HepG2 (cell line): ENCODE measurements around the gene BRMS1. TPM values are rescaled to one million over a fixed set of nuclear protein-coding genes. Genes with fewer than 3 reads are reported as not detected.

Source experiments
- ESRRA ChIP-seq: sonication (generic); formaldehyde crosslinking; IDR thresholded peaks from 2 replicates; pipeline ENCODE4 v1.5.1; 2020; ENCODE audit warnings: mild to moderate bottlenecking, low read depth, missing genetic modification reagents
- ETV6 ChIP-seq: sonication (generic); formaldehyde crosslinking; conservative IDR thresholded peaks from 2 replicates; pipeline ENCODE4 v1.4.0; 2020; ENCODE audit warnings: missing genetic modification reagents
- GTF2F1 ChIP-seq: fragments of 150-350 bp; IDR thresholded peaks from 2 replicates; pipeline ENCODE4 v1.6.1; 2014; ENCODE audit warnings: low read length
- HNRNPH1 ChIP-seq: fragments of 200-400 bp; formaldehyde crosslinking; optimal IDR thresholded peaks from 2 replicates; pipeline ENCODE3; 2017; ENCODE audit warnings: mild to moderate bottlenecking, low read depth, low read length
- HOXA3 ChIP-seq: sonication (generic); formaldehyde crosslinking; IDR thresholded peaks from 2 replicates; pipeline ENCODE4 v1.5.0; 2020; ENCODE audit warnings: missing genetic modification reagents
- JDP2 ChIP-seq: sonication (generic); formaldehyde crosslinking; IDR thresholded peaks from 2 replicates; pipeline ENCODE4 v1.8.1; 2022; ENCODE audit warnings: missing genetic modification reagents, borderline replicate concordance
- MAFF ChIP-seq: IDR thresholded peaks from 2 replicates; pipeline ENCODE4 v1.6.1; 2011; ENCODE audit warnings: low read depth, low read length, improper control_type of control experiment
- MZF1 ChIP-seq: sonication (generic); formaldehyde crosslinking; IDR thresholded peaks from 2 replicates; pipeline ENCODE4 v1.8.1; 2023; ENCODE audit warnings: mild to moderate bottlenecking, missing genetic modification reagents, borderline replicate concordance
- PHF8 ChIP-seq: sonication (generic); formaldehyde crosslinking; IDR thresholded peaks from 2 replicates; pipeline ENCODE4 v1.5.0; 2020; ENCODE audit warnings: missing genetic modification reagents
- ZFP36L1 ChIP-seq: sonication (generic); formaldehyde crosslinking; IDR thresholded peaks from 2 replicates; pipeline ENCODE4 v1.8.0; 2022; ENCODE audit warnings: mild to moderate bottlenecking, missing genetic modification reagents, moderate library complexity
- ZNF101 ChIP-seq: sonication (generic); formaldehyde crosslinking; IDR thresholded peaks from 2 replicates; pipeline ENCODE4 v1.4.0; 2020; ENCODE audit warnings: mild to moderate bottlenecking, low read depth, missing genetic modification reagents, borderline replicate concordance
- ZNF138 ChIP-seq: sonication (generic); formaldehyde crosslinking; IDR thresholded peaks from 2 replicates; pipeline ENCODE4 v1.5.0; 2020; ENCODE audit warnings: mild to moderate bottlenecking, low read depth, missing genetic modification reagents
- ZNF232 ChIP-seq: sonication (generic); formaldehyde crosslinking; IDR thresholded peaks from 2 replicates; pipeline ENCODE4 v1.4.0; 2020; ENCODE audit warnings: missing genetic modification reagents, borderline replicate concordance
- ZNF331 ChIP-seq: sonication (generic); formaldehyde crosslinking; IDR thresholded peaks from 2 replicates; pipeline ENCODE4 v1.4.0; 2020; ENCODE audit warnings: missing genetic modification reagents
- ZNF460 ChIP-seq: sonication (generic); formaldehyde crosslinking; IDR thresholded peaks from 2 replicates; pipeline ENCODE4 v1.5.1; 2020; ENCODE audit warnings: missing genetic modification reagents, mild to moderate bottlenecking, borderline replicate concordance
- ZNF543 ChIP-seq: sonication (generic); formaldehyde crosslinking; IDR thresholded peaks from 2 replicates; pipeline ENCODE4 v1.4.0; 2020; ENCODE audit warnings: mild to moderate bottlenecking, missing genetic modification reagents
- ZNF558 ChIP-seq: sonication (generic); formaldehyde crosslinking; IDR thresholded peaks from 2 replicates; pipeline ENCODE4 v1.9.0; 2022; ENCODE audit warnings: mild to moderate bottlenecking, missing genetic modification reagents, borderline replicate concordance
- ZNF605 ChIP-seq: sonication (generic); formaldehyde crosslinking; IDR thresholded peaks from 2 replicates; pipeline ENCODE4 v1.8.0; 2022; ENCODE audit warnings: mild to moderate bottlenecking, missing genetic modification reagents
- ZSCAN25 ChIP-seq: sonication (generic); formaldehyde crosslinking; IDR thresholded peaks from 2 replicates; pipeline ENCODE4 v1.8.0; 2022; ENCODE audit warnings: mild to moderate bottlenecking, missing genetic modification reagents
- polyA plus RNA-seq, 8 experiments: library from polyadenylated mRNA; depleted of rRNA in 3 of 8; stranded (reverse) in 7 of 8; unstranded in 1 of 8; fragments of >200 nt; fragmentation: Illumina TruSeq in 4 of 8; extraction: Trizol in 4 of 8; gene quantifications; 2 replicates each; pipeline versions ENCODE4 v1.2.1 to v1.2.3, GENCODE V29; 2011 to 2016; ENCODE audit warnings: low read depth in 4 of 8, missing spikeins in 1 of 8, mixed read lengths in 1 of 8; ENCODE audit not compliant: insufficient read depth in 1 of 8
- total RNA-seq, 5 experiments: library from RNA; depleted of rRNA; stranded (reverse); fragments of >200 nt; fragmentation: Illumina TruSeq; extraction: Trizol; gene quantifications; 2 replicates each; pipeline ENCODE4 v1.2.3, GENCODE V29; 2016; ENCODE audit warnings: low read depth in 1 of 5
- TF ChIP-seq, protein P1 (sequence below): sonication (generic); formaldehyde crosslinking; conservative IDR thresholded peaks from 2 replicates; pipeline ENCODE4 v1.4.0; 2020; ENCODE audit warnings: missing genetic modification reagents
- TF ChIP-seq, protein P2 (sequence below): sonication (generic); formaldehyde crosslinking; IDR thresholded peaks from 2 replicates; pipeline ENCODE4 v1.8.1; 2023; ENCODE audit warnings: mild to moderate bottlenecking, missing genetic modification reagents
- TF ChIP-seq, protein P3 (sequence below): sonication (generic); formaldehyde crosslinking; IDR thresholded peaks from 2 replicates; pipeline ENCODE4 v1.9.0; 2022; ENCODE audit warnings: missing genetic modification reagents, mild to moderate bottlenecking, borderline replicate concordance
- TF ChIP-seq, protein P4 (sequence below): IDR thresholded peaks from 2 replicates; pipeline ENCODE4 v1.6.1; 2016; ENCODE audit warnings: low read depth
- TF ChIP-seq, protein P5 (sequence below): IDR thresholded peaks from 2 replicates; pipeline ENCODE4 v1.6.1; 2016; ENCODE audit warnings: mild to moderate bottlenecking

BRMS1 gene
- total and polyA plus RNA-seq, 2 of the 13 experiments (the other 11 are each of a cell fraction or from before 2014, with no cell fraction given): 15.8 to 55.7 TPM

DNA sequence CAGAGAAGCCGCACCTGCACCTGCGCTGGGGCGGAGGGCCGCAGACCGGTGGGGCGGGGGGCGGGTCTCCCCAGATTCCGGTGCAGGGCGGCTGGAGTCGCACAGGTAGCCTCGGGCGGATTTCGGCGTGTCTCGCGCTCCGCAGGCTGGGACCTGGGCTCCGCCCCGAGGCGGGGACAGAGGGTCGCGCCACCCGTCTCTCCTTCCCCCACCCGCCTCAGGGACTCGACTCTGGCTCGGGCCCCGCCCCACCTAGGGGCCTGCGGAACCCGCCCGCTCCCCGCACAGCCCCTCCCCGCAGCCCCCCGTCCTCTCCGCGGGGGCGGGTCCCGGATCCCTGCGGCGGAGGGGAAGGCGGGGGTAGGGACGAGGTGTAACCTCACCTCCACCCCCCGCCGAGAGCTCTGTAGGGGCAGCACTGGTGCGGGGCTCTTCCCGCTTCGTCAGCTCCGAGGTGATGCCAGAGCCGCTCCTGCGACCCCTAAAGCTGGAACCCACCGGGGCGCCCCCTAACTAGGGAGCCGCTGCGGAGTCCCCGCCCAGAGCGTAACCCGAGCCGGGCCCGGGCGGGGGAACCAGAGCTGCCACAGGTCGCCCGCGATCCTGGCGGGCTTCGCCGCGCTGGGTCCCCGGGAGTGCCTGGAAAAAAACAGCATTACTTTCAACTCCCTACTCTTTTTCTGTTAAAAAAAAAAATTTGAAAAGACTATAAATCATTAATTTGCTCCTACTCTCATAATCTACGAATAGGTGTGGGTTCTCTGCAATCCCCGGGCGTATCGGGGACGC lies 26.9 kb upstream of the BRMS1 start, which contains the start of gene SLC29A2 (continued):
- no peak; the same call in 1 of the 2 replicates for TF ChIP-seq HOXA3 (CRISPR knock-in tag)
- TF ChIP-seq ZNF543 (CRISPR knock-in tag): no peak
- TF ChIP-seq ZNF558 (CRISPR knock-in tag): no peak
- no peak for TF ChIP-seq ETV6 (CRISPR knock-in tag)
- TF ChIP-seq MAFF: no peak
- TF ChIP-seq, protein P1, sequence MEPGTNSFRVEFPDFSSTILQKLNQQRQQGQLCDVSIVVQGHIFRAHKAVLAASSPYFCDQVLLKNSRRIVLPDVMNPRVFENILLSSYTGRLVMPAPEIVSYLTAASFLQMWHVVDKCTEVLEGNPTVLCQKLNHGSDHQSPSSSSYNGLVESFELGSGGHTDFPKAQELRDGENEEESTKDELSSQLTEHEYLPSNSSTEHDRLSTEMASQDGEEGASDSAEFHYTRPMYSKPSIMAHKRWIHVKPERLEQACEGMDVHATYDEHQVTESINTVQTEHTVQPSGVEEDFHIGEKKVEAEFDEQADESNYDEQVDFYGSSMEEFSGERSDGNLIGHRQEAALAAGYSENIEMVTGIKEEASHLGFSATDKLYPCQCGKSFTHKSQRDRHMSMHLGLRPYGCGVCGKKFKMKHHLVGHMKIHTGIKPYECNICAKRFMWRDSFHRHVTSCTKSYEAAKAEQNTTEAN (CRISPR knock-in tag): no peak
- TF ChIP-seq ZNF331 (CRISPR knock-in tag): peak; percentile 11; the same call in 1 of the 2 replicates
- TF ChIP-seq GTF2F1: no peak
- peak; percentile 27; the same call in 1 of the 2 replicates for TF ChIP-seq PHF8 (CRISPR knock-in tag)
- no peak for TF ChIP-seq ZFP36L1 (CRISPR knock-in tag)
- TF ChIP-seq, protein P2, sequence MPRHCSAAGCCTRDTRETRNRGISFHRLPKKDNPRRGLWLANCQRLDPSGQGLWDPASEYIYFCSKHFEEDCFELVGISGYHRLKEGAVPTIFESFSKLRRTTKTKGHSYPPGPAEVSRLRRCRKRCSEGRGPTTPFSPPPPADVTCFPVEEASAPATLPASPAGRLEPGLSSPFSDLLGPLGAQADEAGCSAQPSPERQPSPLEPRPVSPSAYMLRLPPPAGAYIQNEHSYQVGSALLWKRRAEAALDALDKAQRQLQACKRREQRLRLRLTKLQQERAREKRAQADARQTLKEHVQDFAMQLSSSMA: no peak
- TF ChIP-seq ZNF138 (CRISPR knock-in tag): no peak
- TF ChIP-seq, protein P3, sequence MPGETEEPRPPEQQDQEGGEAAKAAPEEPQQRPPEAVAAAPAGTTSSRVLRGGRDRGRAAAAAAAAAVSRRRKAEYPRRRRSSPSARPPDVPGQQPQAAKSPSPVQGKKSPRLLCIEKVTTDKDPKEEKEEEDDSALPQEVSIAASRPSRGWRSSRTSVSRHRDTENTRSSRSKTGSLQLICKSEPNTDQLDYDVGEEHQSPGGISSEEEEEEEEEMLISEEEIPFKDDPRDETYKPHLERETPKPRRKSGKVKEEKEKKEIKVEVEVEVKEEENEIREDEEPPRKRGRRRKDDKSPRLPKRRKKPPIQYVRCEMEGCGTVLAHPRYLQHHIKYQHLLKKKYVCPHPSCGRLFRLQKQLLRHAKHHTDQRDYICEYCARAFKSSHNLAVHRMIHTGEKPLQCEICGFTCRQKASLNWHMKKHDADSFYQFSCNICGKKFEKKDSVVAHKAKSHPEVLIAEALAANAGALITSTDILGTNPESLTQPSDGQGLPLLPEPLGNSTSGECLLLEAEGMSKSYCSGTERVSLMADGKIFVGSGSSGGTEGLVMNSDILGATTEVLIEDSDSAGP: peak; percentile 10; the same call in 1 of the 2 replicates
- TF ChIP-seq, protein P4, sequence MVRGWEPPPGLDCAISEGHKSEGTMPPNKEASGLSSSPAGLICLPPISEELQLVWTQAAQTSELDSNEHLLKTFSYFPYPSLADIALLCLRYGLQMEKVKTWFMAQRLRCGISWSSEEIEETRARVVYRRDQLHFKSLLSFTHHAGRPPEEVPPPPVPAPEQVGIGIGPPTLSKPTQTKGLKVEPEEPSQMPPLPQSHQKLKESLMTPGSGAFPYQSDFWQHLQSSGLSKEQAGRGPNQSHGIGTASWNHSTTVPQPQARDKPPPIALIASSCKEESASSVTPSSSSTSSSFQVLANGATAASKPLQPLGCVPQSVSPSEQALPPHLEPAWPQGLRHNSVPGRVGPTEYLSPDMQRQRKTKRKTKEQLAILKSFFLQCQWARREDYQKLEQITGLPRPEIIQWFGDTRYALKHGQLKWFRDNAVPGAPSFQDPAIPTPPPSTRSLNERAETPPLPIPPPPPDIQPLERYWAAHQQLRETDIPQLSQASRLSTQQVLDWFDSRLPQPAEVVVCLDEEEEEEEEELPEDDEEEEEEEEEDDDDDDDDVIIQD (CRISPR knock-in tag): no peak
- no peak for TF ChIP-seq MZF1
- no peak for TF ChIP-seq ESRRA (CRISPR knock-in tag)
- no peak for TF ChIP-seq JDP2 (CRISPR knock-in tag)
- TF ChIP-seq ZSCAN25 (CRISPR knock-in tag): no peak
- no peak for TF ChIP-seq HNRNPH1
- TF ChIP-seq, protein P5, sequence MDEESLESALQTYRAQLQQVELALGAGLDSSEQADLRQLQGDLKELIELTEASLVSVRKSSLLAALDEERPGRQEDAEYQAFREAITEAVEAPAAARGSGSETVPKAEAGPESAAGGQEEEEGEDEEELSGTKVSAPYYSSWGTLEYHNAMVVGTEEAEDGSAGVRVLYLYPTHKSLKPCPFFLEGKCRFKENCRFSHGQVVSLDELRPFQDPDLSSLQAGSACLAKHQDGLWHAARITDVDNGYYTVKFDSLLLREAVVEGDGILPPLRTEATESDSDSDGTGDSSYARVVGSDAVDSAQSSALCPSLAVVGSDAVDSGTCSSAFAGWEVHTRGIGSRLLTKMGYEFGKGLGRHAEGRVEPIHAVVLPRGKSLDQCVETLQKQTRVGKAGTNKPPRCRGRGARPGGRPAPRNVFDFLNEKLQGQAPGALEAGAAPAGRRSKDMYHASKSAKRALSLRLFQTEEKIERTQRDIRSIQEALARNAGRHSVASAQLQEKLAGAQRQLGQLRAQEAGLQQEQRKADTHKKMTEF (CRISPR knock-in tag): peak; percentile 54; the same call in 1 of the 2 replicates
- no peak for TF ChIP-seq ZNF232 (CRISPR knock-in tag)
- TF ChIP-seq ZNF101: no peak
- no peak for TF ChIP-seq ZNF605 (CRISPR knock-in tag)
- TF ChIP-seq ZNF460 (CRISPR knock-in tag): no peak
